Measurements from ENCODE around the gene TIGD3.

The TIGD3 gene

GRCh38 chr11:65396769-65397745, 42.5 kb downstream of the TIGD3 start:
- ChIA-PET POLR2A (interaction anchor here (1.1 to 2.4 kb wide), 2 partner anchors 11 to 26 kb away, joined by 3 to 10 read pairs; partner anchors contain the start of genes FRMD8 and NEAT1), CTCF (no interaction called here)
- TF ChIP-seq NFRKB (IDR thresholded peaks at IDR 0.05) (no peak), ELF4 (IDR thresholded peaks at IDR 0.05) (no peak), TARDBP (IDR thresholded peaks at IDR 0.05) (no peak), ARNT (IDR thresholded peaks at IDR 0.05) (no peak), BHLHE40 (IDR thresholded peaks at IDR 0.05; ENCODE audit: borderline replicate concordance) (no peak), FOXA1 (IDR thresholded peaks at IDR 0.05) (no peak), CTBP1 (IDR thresholded peaks at IDR 0.05; ENCODE audit: borderline replicate concordance) (no peak), SP1 (IDR thresholded peaks at IDR 0.05) (no peak), PKNOX1 (IDR thresholded peaks at IDR 0.05) (no peak)
- DNase-seq (ENCODE audit: extremely low spot score): no peak

GRCh38 chr11:65398362-65398910, 43.9 kb downstream of the TIGD3 start:
- DNase-seq (ENCODE audit: extremely low spot score): no peak
- ChIA-PET POLR2A (interaction anchor here (1.2 to 3.8 kb wide), 2 partner anchors 25 to 101 kb away, joined by 4 to 20 read pairs; partner anchors contain the start of genes MALAT1 and NEAT1), CTCF (no interaction called here)
- TF ChIP-seq HDGF (IDR thresholded peaks at IDR 0.05; ENCODE audit: borderline replicate concordance) (no peak), SUZ12 (IDR thresholded peaks at IDR 0.05) (no peak), ZNF384 (IDR thresholded peaks at IDR 0.05) (no peak), CTBP1 (IDR thresholded peaks at IDR 0.05; ENCODE audit: borderline replicate concordance) (no peak), BHLHE40 (IDR thresholded peaks at IDR 0.05; ENCODE audit: borderline replicate concordance) (no peak), LEF1 (IDR thresholded peaks at IDR 0.05; ENCODE audit: borderline replicate concordance) (no peak), FOXK2 (IDR thresholded peaks at IDR 0.05) (no peak), SP1 (IDR thresholded peaks at IDR 0.05) (no peak), L3MBTL2 (conservative IDR thresholded peaks at IDR 0.05) (no peak), FOXM1 (IDR thresholded peaks at IDR 0.05; ENCODE audit: borderline replicate concordance) (no peak), ELF4 (IDR thresholded peaks at IDR 0.05) (no peak), TARDBP (IDR thresholded peaks at IDR 0.05) (no peak), NFRKB (IDR thresholded peaks at IDR 0.05) (no peak), FOXA1 (IDR thresholded peaks at IDR 0.05) (no peak)

- ChIA-PET CTCF (no interaction called here), POLR2A (interaction anchor here (1.3 to 3.8 kb wide), 3 partner anchors 21 to 25 kb away, joined by 3 to 20 read pairs (median 4); partner anchors contain the start of gene NEAT1)
- TF ChIP-seq CTBP1 (IDR thresholded peaks at IDR 0.05; ENCODE audit: borderline replicate concordance) (no peak), L3MBTL2 (conservative IDR thresholded peaks at IDR 0.05) (no peak), NFRKB (IDR thresholded peaks at IDR 0.05) (no peak), ARNT (IDR thresholded peaks at IDR 0.05) (no peak), LEF1 (IDR thresholded peaks at IDR 0.05; ENCODE audit: borderline replicate concordance) (no peak), SUZ12 (IDR thresholded peaks at IDR 0.05) (no peak), TARDBP (IDR thresholded peaks at IDR 0.05) (no peak), ELF4 (IDR thresholded peaks at IDR 0.05) (no peak), HDGF (IDR thresholded peaks at IDR 0.05; ENCODE audit: borderline replicate concordance) (no peak), PKNOX1 (IDR thresholded peaks at IDR 0.05) (no peak), FOXK2 (IDR thresholded peaks at IDR 0.05) (no peak), FOXM1 (IDR thresholded peaks at IDR 0.05; ENCODE audit: borderline replicate concordance) (no peak), SP1 (IDR thresholded peaks at IDR 0.05) (no peak), FOXA1 (IDR thresholded peaks at IDR 0.05) (no peak), ZNF384 (IDR thresholded peaks at IDR 0.05) (no peak), BHLHE40 (IDR thresholded peaks at IDR 0.05; ENCODE audit: borderline replicate concordance) (no peak)
- no peak for DNase-seq (ENCODE audit: extremely low spot score)
These were observed 44.7 kb downstream of the TIGD3 start for GRCh38 chr11:65399249-65399648.

- POLR2A ChIA-PET: interaction anchor here (1.3 to 3.8 kb wide), 4 partner anchors 20 to 102 kb away, joined by 3 to 20 read pairs (median 4); partner anchors contain the start of gene NEAT1
- CTCF ChIA-PET: no interaction called here
- no peak for TF ChIP-seq TARDBP (IDR thresholded peaks at IDR 0.05)
- TF ChIP-seq SP1 (IDR thresholded peaks at IDR 0.05): no peak
- no peak for TF ChIP-seq CTBP1 (IDR thresholded peaks at IDR 0.05; ENCODE audit: borderline replicate concordance)
- no peak for TF ChIP-seq LEF1 (IDR thresholded peaks at IDR 0.05; ENCODE audit: borderline replicate concordance)
- TF ChIP-seq FOXA1 (IDR thresholded peaks at IDR 0.05): no peak
- TF ChIP-seq PKNOX1 (IDR thresholded peaks at IDR 0.05): no peak
- no peak for TF ChIP-seq ELF4 (IDR thresholded peaks at IDR 0.05)
- no peak for TF ChIP-seq BHLHE40 (IDR thresholded peaks at IDR 0.05; ENCODE audit: borderline replicate concordance)
- no peak for TF ChIP-seq FOXM1 (IDR thresholded peaks at IDR 0.05; ENCODE audit: borderline replicate concordance)
- no peak for TF ChIP-seq ARNT (IDR thresholded peaks at IDR 0.05)
- TF ChIP-seq NFRKB (IDR thresholded peaks at IDR 0.05): no peak
- TF ChIP-seq FOXK2 (IDR thresholded peaks at IDR 0.05): no peak
- TF ChIP-seq ZNF384 (IDR thresholded peaks at IDR 0.05): no peak
- TF ChIP-seq SUZ12 (IDR thresholded peaks at IDR 0.05): no peak
- no peak for DNase-seq (ENCODE audit: extremely low spot score)
These were observed 45.3 kb downstream of the TIGD3 start for GRCh38 chr11:65399845-65400244.
